Lung microvascular endothelial cell (primary cell): ENCODE measurements around the gene MRPL44. TPM values are rescaled to one million over a fixed set of nuclear protein-coding genes. Genes with fewer than 3 reads are reported as not detected.
A peak's percentile ranks its signal among the peaks of the same experiment; 100 is the strongest.

Experiments
- DNase-seq, 2 donors: peaks; one replicate each; pipeline versions ENCODE4 v3.0.0 to v3.0.0-alpha.2; 2010; ENCODE audit warnings: low read depth in 2 of 2
- total RNA-seq: library from RNA; depleted of rRNA; stranded (reverse); fragments of >200 nt; gene quantifications from 2 replicates; pipeline ENCODE4 v1.2.1, GENCODE V29; 2014

MRPL44 gene
- total RNA-seq, 1 donor from 2014 or later = 23.6 TPM

DNA sequence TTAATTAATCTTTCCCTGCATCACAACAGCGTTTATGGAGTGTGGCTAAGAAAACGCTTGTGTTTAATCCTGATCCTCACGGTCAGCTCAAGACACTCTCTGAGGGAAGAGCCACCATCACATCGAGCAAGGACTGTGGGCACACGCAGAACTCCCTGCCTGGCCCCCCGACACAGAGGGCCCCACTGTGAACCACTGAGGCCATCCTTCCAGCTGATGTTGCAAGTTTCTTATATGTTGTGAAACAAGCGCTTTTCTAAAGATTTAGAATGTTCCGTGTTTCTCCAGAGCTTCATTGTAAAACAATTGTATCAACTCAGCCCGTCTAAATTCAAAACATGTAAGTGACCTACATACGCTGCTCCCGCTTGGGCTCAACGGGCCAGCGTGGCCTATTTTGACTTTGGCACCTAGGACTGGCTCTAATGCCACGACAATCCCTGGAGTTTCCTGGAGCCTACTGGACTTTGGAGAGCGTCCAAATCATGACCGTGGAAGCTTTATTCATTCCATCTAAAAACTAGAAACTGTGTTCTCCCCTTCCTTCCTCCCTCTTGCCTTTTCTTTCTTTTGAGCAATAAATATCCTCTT lies 46.9 kb downstream of the MRPL44 start:
- DNase-seq = peak; percentile 34 to 41

DNA sequence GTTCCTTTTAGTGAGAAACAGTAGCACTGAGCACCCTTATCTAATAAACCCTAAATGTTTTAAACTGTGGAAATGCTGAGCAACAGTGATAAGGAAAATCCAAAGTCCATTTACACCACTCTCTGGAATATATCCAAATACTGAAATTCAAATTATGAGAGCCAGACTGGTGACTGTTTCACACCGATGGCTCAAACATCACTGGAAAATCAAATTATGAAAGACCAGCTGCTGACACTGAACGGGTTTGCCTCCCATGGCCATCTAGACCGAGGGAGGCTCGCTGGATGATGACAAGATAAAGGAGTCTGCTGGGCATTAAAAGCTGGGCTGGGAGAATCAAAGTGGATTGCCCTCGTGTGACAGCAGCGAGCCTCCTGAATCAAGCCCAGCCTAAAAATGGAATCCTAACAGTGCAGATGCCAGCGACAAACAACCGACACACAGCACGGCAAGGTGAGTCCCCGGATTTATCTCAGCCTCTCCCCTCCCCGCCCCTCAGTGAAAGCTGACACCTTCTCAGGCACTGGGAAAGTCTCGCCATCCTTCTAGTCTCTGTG lies 51.5 kb downstream of the MRPL44 start:
- no peak for DNase-seq

DNA sequence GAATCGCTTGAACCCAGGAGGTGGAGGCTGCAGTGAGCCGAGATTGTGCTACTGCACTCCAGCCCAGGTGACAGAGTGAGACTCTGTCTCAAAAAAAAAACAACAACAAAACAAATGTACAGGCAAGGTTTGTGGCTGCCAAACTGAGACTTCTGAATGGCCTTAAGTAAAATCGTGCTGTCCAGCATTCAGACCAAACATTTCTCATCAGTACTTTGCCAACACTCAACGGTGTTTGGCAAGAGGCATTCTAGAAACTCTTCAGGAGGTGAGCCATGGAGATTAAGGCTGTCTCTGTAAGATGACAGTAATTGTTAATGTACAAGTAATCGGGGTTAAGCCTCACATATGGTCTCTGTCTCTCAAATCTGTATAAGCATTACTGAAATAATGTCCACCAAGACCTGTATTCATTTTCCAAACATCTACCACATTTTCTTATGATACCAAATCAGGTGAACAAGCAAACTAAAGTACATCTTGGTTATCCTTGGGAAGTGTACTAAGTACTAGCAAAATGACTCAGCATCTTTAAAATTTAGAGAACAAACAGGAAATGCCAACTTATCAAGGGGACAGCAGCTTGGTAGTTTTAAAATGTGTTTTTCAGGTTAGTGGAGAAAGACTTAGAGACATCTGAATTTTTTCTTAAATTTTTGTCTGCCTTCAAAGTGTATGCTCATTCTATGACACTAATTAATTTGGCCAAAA lies 52.5 kb downstream of the MRPL44 start:
- DNase-seq = peak in 1 of 2 donors; percentile 31

DNA sequence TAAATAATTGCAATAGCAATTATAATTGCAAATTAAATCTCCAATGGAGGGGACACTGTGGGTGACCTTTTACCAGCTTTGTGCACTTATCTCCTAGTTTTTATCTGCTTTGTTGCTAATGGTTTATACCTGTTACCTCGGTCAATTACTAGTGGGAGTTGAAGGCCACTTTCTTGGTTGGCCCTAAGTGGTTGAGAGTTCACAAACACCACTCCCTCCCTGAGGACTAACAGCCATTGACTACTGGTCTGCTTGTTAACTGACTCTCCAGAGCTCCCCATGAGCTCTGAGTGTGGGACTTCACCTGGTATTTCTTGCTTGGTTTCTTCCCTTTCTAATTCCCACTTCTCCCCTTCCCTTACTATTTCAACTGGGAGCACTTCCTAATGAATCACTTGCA lies 54.6 kb downstream of the MRPL44 start:
- DNase-seq = no peak

DNA sequence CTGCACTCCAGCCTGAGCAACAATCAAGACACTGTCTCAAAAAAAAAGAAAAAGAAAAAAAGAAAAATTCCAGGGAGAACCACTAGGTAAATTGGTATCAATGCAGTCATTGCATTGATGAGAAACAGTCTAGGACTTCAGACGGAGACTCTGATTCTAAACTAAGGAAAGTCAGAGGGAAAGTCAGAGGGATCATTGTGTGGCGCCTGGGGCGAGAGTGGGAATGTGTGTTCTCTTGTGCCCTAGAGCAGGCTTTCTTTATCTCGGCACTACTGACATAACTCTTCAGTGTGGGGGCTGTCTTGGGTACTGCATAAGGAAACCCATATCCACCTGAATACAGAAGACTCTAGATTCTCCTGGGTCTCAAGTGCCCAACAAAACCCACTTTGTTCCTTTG lies 57.1 kb downstream of the MRPL44 start:
- no peak for DNase-seq

GRCh38 chr2:224016963-224017362 lies 59.7 kb downstream of the MRPL44 start:
- no peak for DNase-seq

Other genes with a start within 250 kb of the MRPL44 start
- gene AP1S3, start 119.9 kb upstream of the MRPL44 start, total RNA-seq = 1.6 and 2.2 TPM in 2 replicates
- gene WDFY1, start 12.1 kb upstream of the MRPL44 start, total RNA-seq = 87.9 and 94.6 TPM in 2 replicates
- 1.6 and 5.7 TPM in 2 replicates for gene SERPINE2, start 81.8 kb downstream of the MRPL44 start, total RNA-seq